PC-9 (cell line): ENCODE data around the gene ETV1. TPM values are rescaled to one million over a fixed set of nuclear protein-coding genes. Genes with fewer than 3 reads are reported as not detected.

Source experiments
- BruUV-seq: library from RNA; stranded (reverse); fragments of 400-500 nt; replicated peaks from 2 replicates; lab custom pipeline; 2021; lab: Mats Ljungman, UMichigan
- CTCF ChIA-PET: fragments of 300-600 bp; sonication (Branson Sonifier 250); formaldehyde crosslinking; loops from one replicate; lab custom pipeline; 2022; ENCODE audit warnings: antibody characterized with exemption; lab: Charles Lee
- POLR2A ChIA-PET: fragments of 300-600 bp; sonication (Branson Sonifier 250); formaldehyde crosslinking; loops from one replicate; lab custom pipeline; 2022; ENCODE audit warnings: antibody characterized with exemption; ENCODE audit not compliant: unreplicated experiment; lab: Charles Lee
- DNase-seq, 2 experiments: peaks; one replicate each; pipeline versions ENCODE4 v3.0.0 to v3.0.0-alpha.2; 2015 to 2022; ENCODE audit warnings: mixed read lengths in 1 of 2
- H2AFZ ChIP-seq: fragments of 200-600 bp; sonication (generic); 2 replicates; pipeline ENCODE4 v1.8.1; 2017; ENCODE audit warnings: antibody characterized with exemption
- H3F3A ChIP-seq: fragments of 200-600 bp; sonication (generic); 2 replicates; pipeline ENCODE4 v1.8.1; 2017; ENCODE audit warnings: antibody characterized with exemption, mild to moderate bottlenecking, low read depth; ENCODE audit not compliant: insufficient read depth
- H3K27ac ChIP-seq: fragments of 200-600 bp; sonication (generic); 2 replicates; pipeline ENCODE4 v1.6.1; 2016; ENCODE audit warnings: mixed run types
- H3K27me3 ChIP-seq: fragments of 200-600 bp; sonication (generic); 2 replicates; pipeline ENCODE4 v1.6.1; 2016; ENCODE audit warnings: low read depth, mixed run types; ENCODE audit not compliant: insufficient read depth
- H3K36me3 ChIP-seq: fragments of 200-600 bp; sonication (generic); 2 replicates; pipeline ENCODE4 v1.6.1; 2016; ENCODE audit warnings: low read depth, mixed run types
- H3K4me1 ChIP-seq: fragments of 200-600 bp; sonication (generic); replicated peaks from 2 replicates; pipeline ENCODE4 v1.6.1; 2016; ENCODE audit warnings: mixed run types; ENCODE audit not compliant: insufficient read depth
- H3K4me2 ChIP-seq: fragments of 200-600 bp; sonication (generic); 2 replicates; pipeline ENCODE4 v1.6.1; 2017; ENCODE audit warnings: mixed run types
- H3K4me3 ChIP-seq: fragments of 200-600 bp; sonication (generic); 2 replicates; pipeline ENCODE4 v1.6.1; 2016; ENCODE audit warnings: mixed run types
- H3K79me2 ChIP-seq: fragments of 200-600 bp; sonication (generic); 2 replicates; pipeline ENCODE4 v1.6.1; 2017; ENCODE audit warnings: low read depth, mixed run types
- H3K9me2 ChIP-seq: fragments of 200-600 bp; sonication (generic); 2 replicates; pipeline ENCODE4 v1.8.1; 2017; ENCODE audit warnings: mild to moderate bottlenecking; ENCODE audit not compliant: insufficient read depth
- H3K9me3 ChIP-seq: fragments of 200-600 bp; sonication (generic); 2 replicates; pipeline ENCODE4 v1.8.1; 2016; ENCODE audit warnings: low read depth; ENCODE audit not compliant: insufficient read depth
- H4K20me1 ChIP-seq: fragments of 200-600 bp; sonication (generic); 2 replicates; pipeline ENCODE4 v1.8.1; 2017; ENCODE audit not compliant: insufficient read depth
- EZH2 ChIP-seq: fragments of 200-600 bp; sonication (generic); IDR thresholded peaks from 2 replicates; pipeline ENCODE4 v1.8.0; 2017; ENCODE audit warnings: antibody characterized with exemption, low read depth
- intact Hi-C: fragments of 100-400 bp; cut with micrococcal nuclease; formaldehyde crosslinking; loops from one replicate; pipeline ENCODE4 v1.10.0; 2022; ENCODE audit not compliant: unreplicated experiment
- total RNA-seq: library from RNA; stranded (reverse); gene quantifications from 2 replicates; pipeline ENCODE4 v1.2.3, GENCODE V29; 2021
- TF ChIP-seq, protein P1 (sequence below): fragments of 200-600 bp; sonication (generic); conservative IDR thresholded peaks from 2 replicates; pipeline ENCODE4 v1.6.1; 2017; ENCODE audit warnings: mixed run types, antibody characterized with exemption, mild to moderate bottlenecking, moderate library complexity

The ETV1 gene
- total RNA-seq, 1 experiment from 2014 or later: 9.0 TPM

GRCh38 chr7:13841284-13841683 is 148.2 kb downstream of the ETV1 start:
- intact Hi-C loops: no loop called here
- POLR2A ChIA-PET: no interaction called here

More at GRCh38 chr7:13841284-13841683, 148.2 kb downstream of the ETV1 start:
- no peaks in the 10 kb centered on the region for H3K79me2 ChIP-seq
- no peaks in the 10 kb centered on the region for H3K36me3 ChIP-seq
- 0 out of 2 replicates have a peak, but pooled peaks cover 4% of the 10 kb centered on the region for H4K20me1 ChIP-seq
- no peak for DNase-seq
- no peak overlapping the region for H3K27ac ChIP-seq
- H3K4me1 ChIP-seq: no peaks in the 10 kb centered on the region
- H3K4me2 ChIP-seq: no peak overlapping the region
- no peak for TF ChIP-seq EZH2
- TF ChIP-seq, protein P1, sequence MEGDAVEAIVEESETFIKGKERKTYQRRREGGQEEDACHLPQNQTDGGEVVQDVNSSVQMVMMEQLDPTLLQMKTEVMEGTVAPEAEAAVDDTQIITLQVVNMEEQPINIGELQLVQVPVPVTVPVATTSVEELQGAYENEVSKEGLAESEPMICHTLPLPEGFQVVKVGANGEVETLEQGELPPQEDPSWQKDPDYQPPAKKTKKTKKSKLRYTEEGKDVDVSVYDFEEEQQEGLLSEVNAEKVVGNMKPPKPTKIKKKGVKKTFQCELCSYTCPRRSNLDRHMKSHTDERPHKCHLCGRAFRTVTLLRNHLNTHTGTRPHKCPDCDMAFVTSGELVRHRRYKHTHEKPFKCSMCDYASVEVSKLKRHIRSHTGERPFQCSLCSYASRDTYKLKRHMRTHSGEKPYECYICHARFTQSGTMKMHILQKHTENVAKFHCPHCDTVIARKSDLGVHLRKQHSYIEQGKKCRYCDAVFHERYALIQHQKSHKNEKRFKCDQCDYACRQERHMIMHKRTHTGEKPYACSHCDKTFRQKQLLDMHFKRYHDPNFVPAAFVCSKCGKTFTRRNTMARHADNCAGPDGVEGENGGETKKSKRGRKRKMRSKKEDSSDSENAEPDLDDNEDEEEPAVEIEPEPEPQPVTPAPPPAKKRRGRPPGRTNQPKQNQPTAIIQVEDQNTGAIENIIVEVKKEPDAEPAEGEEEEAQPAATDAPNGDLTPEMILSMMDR: no peak
- BruUV-seq: no TSS peak
- no peak overlapping the region for H3K4me3 ChIP-seq
- H2AFZ ChIP-seq: no peak overlapping the region
- H3F3A ChIP-seq: no peaks in the 10 kb centered on the region
- CTCF ChIA-PET: no interaction called here
- no peaks in the 10 kb centered on the region for H3K27me3 ChIP-seq
- H3K9me3 ChIP-seq: no peaks in the 10 kb centered on the region
- no peaks in the 10 kb centered on the region for H3K9me2 ChIP-seq
